Ovary (tissue), 3 donors: ENCODE results near the gene TNS4.

Experiments
- CTCF ChIP-seq, 3 donors: fragments of 450-650 bp in 2 of 3; fragments of 200-600 bp in 1 of 3; IDR thresholded peaks; one replicate each; pipeline versions ENCODE4 v1.5.1 to v1.8.0; 2016 to 2022; ENCODE audit warnings: antibody characterized with exemption in 3 of 3, mild to moderate bottlenecking in 1 of 3
- POLR2A ChIP-seq: fragments of 450-650 bp; IDR thresholded peaks from one replicate; pipeline ENCODE4 v1.6.1; 2017; ENCODE audit warnings: antibody characterized with exemption, mild to moderate bottlenecking, moderate library complexity
- donor health status: DM: no; HTN: no; CAD: no.

- TF ChIP-seq CTCF (IDR thresholded peaks at IDR 0.05) (no peak), POLR2A (no peak)
These were observed 44.9 kb downstream of the TNS4 start for GRCh38 chr17:40456396-40456951.
